GM12878 (cell line): ENCODE data around the gene ABCG2. TPM values are rescaled to one million over a fixed set of nuclear protein-coding genes. Genes with fewer than 3 reads are reported as not detected.

ENCODE experiments used
- ATAC-seq: fragments of 200-7000 bp; cut with Tn5 transposase; 3 replicates; pipeline ENCODE4 v1.9.1; 2020; ENCODE audit warnings: mild to moderate bottlenecking, moderate library complexity
- BruUV-seq: library from RNA; stranded (reverse); fragments of 400-500 nt; replicated peaks from 2 replicates; lab custom pipeline; 2021; lab: Mats Ljungman, UMichigan
- CTCF ChIA-PET: fragments of 300-600 bp; sonication (Branson Sonifier 250); formaldehyde crosslinking; extraction: SDS; loops from one replicate; lab custom pipeline; 2021; ENCODE audit warnings: inconsistent platforms; lab: Yijun Ruan, JAX
- POLR2A ChIA-PET: fragments of 350-600 bp; formaldehyde crosslinking; extraction: SDS; loops from one replicate; lab custom pipeline; 2021; ENCODE audit warnings: inconsistent platforms; lab: Charles Lee
- RAD21 ChIA-PET: fragments of 300-600 bp; sonication (Branson Sonifier 250); formaldehyde crosslinking; loops from one replicate; lab custom pipeline; 2023; ENCODE audit warnings: antibody characterized with exemption; ENCODE audit not compliant: unreplicated experiment; lab: Charles Lee
- SMC1A ChIA-PET: fragments of 300-600 bp; sonication (Branson Sonifier 250); formaldehyde crosslinking; loops from one replicate; lab custom pipeline; 2023; ENCODE audit not compliant: unreplicated experiment, uncharacterized antibody; lab: Charles Lee
- DNase-seq: peaks from one replicate; pipeline ENCODE4 v3.0.0-alpha.2; 2011; ENCODE audit warnings: low read depth, low spot score
- FAIRE-seq: peaks from 3 replicates; lab custom pipeline; 2011; peaks lifted over from hg19 to GRCh38; lab: Jason Lieb, UNC
- H2AFZ ChIP-seq: 2 replicates; pipeline ENCODE4 v1.6.0; 2011; ENCODE audit warnings: low read depth, low read length, control low read depth; ENCODE audit not compliant: control insufficient read depth
- H3K27ac ChIP-seq: 2 replicates; pipeline ENCODE4 v1.5.1; 2011; ENCODE audit warnings: control low read depth; ENCODE audit not compliant: control insufficient read depth, insufficient read depth
- H3K27me3 ChIP-seq, 2 experiments: replicated peaks in 1 of 2; 2 replicates each; pipeline versions ENCODE4 v1.6.0 to v1.6.1; 2011; ENCODE audit warnings: low read length in 1 of 2; ENCODE audit not compliant: control insufficient read depth in 2 of 2, insufficient read depth in 2 of 2
- H3K36me3 ChIP-seq, 2 experiments: 2 replicates each; pipeline ENCODE4 v1.5.1; 2011; ENCODE audit warnings: low read length in 1 of 2; ENCODE audit not compliant: control insufficient read depth in 2 of 2, insufficient read depth in 2 of 2
- H3K4me1 ChIP-seq: 2 replicates; pipeline ENCODE4 v1.6.1; 2011; ENCODE audit warnings: mild to moderate bottlenecking, low read length, moderate library complexity, mixed read lengths; ENCODE audit not compliant: control insufficient read depth, insufficient read depth
- H3K4me2 ChIP-seq: 2 replicates; pipeline ENCODE4 v1.6.0; 2011; ENCODE audit warnings: control low read depth; ENCODE audit not compliant: control insufficient read depth, insufficient read depth
- H3K4me3 ChIP-seq: fragments of 200-600 bp; sonication (generic); 2 replicates; pipeline ENCODE4 v1.5.1; 2016
- H3K79me2 ChIP-seq: 2 replicates; pipeline ENCODE4 v1.6.0; 2011; ENCODE audit warnings: low read length; ENCODE audit not compliant: control insufficient read depth, insufficient read depth
- H3K9ac ChIP-seq: 2 replicates; pipeline ENCODE4 v1.8.0; 2011; ENCODE audit warnings: low read length, control low read depth, mixed read lengths; ENCODE audit not compliant: control insufficient read depth, insufficient read depth
- H3K9me3 ChIP-seq: replicated peaks from 3 replicates; pipeline ENCODE4 v1.5.1; 2011; ENCODE audit warnings: mild to moderate bottlenecking, low read length; ENCODE audit not compliant: control insufficient read depth, insufficient read depth
- H4K20me1 ChIP-seq: 2 replicates; pipeline ENCODE4 v1.6.0; 2011; ENCODE audit not compliant: control insufficient read depth, insufficient read depth
- ASH2L ChIP-seq: fragments of 300-600, 200-600 bp; sonication (generic); IDR thresholded peaks from 2 replicates; pipeline ENCODE4 v1.6.1; 2017; ENCODE audit warnings: low read depth, mild to moderate bottlenecking, borderline replicate concordance
- BCL11A ChIP-seq: IDR thresholded peaks from 2 replicates; pipeline ENCODE4 v1.6.1; 2011; ENCODE audit warnings: low read depth, low read length
- BRCA1 ChIP-seq: IDR thresholded peaks from 2 replicates; pipeline ENCODE4 v1.6.1; 2011; ENCODE audit warnings: low read depth, low read length, improper control_type of control experiment
- E4F1 ChIP-seq: fragments of 450-650 bp; IDR thresholded peaks from 2 replicates; pipeline ENCODE4 v1.6.1; 2018; ENCODE audit warnings: borderline replicate concordance, mild to moderate bottlenecking; ENCODE audit not compliant: partially characterized antibody
- FOXK2 ChIP-seq: fragments of 450-650 bp; IDR thresholded peaks from 2 replicates; pipeline ENCODE4 v1.6.1; 2017; ENCODE audit warnings: mild to moderate bottlenecking, moderate library complexity
- NFYA ChIP-seq: IDR thresholded peaks from 2 replicates; pipeline ENCODE4 v1.6.1; 2011; ENCODE audit warnings: low read depth, mild to moderate bottlenecking, low read length, improper control_type of control experiment, borderline replicate concordance
- SMC3 ChIP-seq: IDR thresholded peaks from 2 replicates; pipeline ENCODE4 v1.6.1; 2011; ENCODE audit warnings: low read length, improper control_type of control experiment, borderline replicate concordance
- SP1 ChIP-seq: IDR thresholded peaks from one replicate; pipeline ENCODE4 v1.6.1; 2011; ENCODE audit warnings: low read depth, low read length
- STAT3 ChIP-seq: IDR thresholded peaks from 2 replicates; pipeline ENCODE4 v1.6.1; 2011; ENCODE audit warnings: low read depth, low read length, improper control_type of control experiment
- SUPT20H ChIP-seq: IDR thresholded peaks from 2 replicates; pipeline ENCODE4 v1.6.1; 2011; ENCODE audit warnings: low read depth, mild to moderate bottlenecking, low read length, moderate library complexity, borderline replicate concordance; ENCODE audit not compliant: control insufficient read depth
- WGBS: methylation state at CpG from one replicate; pipeline ENCODE4 v1.1.6; 2016; ENCODE audit warnings: low lambda C conversion rate; ENCODE audit not compliant: insufficient replicate concordance, insufficient coverage; ENCODE audit errors: missing lambda C conversion rate; 5-methylcytosine and 5-hydroxymethylcytosine counted together
- in situ Hi-C: fragments of 300-500 bp; cut with MboI; formaldehyde crosslinking; loops from 9 replicates; pipeline ENCODE4 v1.14.3; 2018; ENCODE audit warnings: mixed read lengths
- intact Hi-C: fragments of 100-400 bp; cut with micrococcal nuclease; formaldehyde crosslinking; loops from one replicate; pipeline ENCODE4 v1.14.2; 2022; ENCODE audit not compliant: unreplicated experiment
- polyA plus RNA-seq, 11 experiments: library from polyadenylated mRNA; depleted of rRNA in 4 of 11; unstranded in 6 of 11; stranded (reverse) in 5 of 11; fragments of >200 nt; fragmentation: Nextera tagmentation in 4 of 11; fragmentation: Illumina TruSeq in 1 of 11; extraction: Ambion mirVana in 4 of 11; extraction: Trizol in 1 of 11; gene quantifications; 1 replicate in 1 of 11; 2 replicates in 10 of 11; pipeline versions ENCODE4 v1.2.1 to v1.2.3, GENCODE V29; 2011 to 2016; ENCODE audit warnings: inconsistent platforms in 2 of 11, missing spikeins in 2 of 11, low read depth in 1 of 11
- total RNA-seq, 4 experiments: library from RNA; depleted of rRNA in 3 of 4; stranded (reverse); fragments of >200 nt in 3 of 4; fragmentation: Illumina TruSeq in 1 of 4; extraction: Trizol in 1 of 4; gene quantifications; 2 replicates each; pipeline versions ENCODE4 v1.2.1 to v1.2.3, GENCODE V29; 2013 to 2021

Gene ABCG2
- total and polyA plus RNA-seq, 10 of the 15 experiments (the other 5 are each of a cell fraction or from before 2014, with no cell fraction given) = 0.03 to 0.06 (median 0.04) TPM; not detected in 7

DNA sequence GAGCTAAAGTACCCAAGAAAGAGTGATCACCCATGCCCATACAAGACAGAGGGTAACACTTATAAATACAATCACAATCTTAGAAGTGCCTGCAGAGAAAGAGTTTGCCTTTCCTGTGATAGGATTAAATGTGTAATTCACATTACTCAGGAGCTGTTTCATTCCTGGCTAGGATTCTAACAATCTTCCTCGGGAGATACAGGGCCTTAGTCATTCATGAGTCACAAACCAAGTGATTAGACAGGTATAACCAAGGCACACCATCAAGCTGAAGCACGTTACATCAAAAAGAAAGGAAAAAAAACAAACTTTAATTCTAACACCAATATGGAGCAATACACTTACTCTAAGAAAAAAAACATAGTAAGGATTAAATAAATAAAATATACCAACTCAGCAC lies 14.9 kb downstream of the ABCG2 start:
- TF ChIP-seq NFYA (no peak), FOXK2 (no peak), ASH2L (no peak), STAT3 (no peak), BCL11A (no peak), SUPT20H (no peak), E4F1 (no peak), SMC3 (no peak), BRCA1 (no peak), SP1 (no peak)
- CTCF ChIA-PET = no interaction called here
- in situ Hi-C loops (no loop called here), intact Hi-C loops (no loop called here)
- 3% methylated on average over 2 of the region's 2 CpGs for WGBS
- SMC1A ChIA-PET = interaction anchor here (0.7 kb wide), 1 partner anchor 23 kb away, joined by 4 read pairs; no protein-coding TSS in a partner anchor
- Histone ChIP-seq H2AFZ (no peak overlapping the region), H3K4me1 (no peaks in the 10 kb centered on the region), H3K27ac (no peak overlapping the region), H3K9me3 (no peaks in the 10 kb centered on the region), H3K4me3 (no peak overlapping the region), H4K20me1 (no peaks in the 10 kb centered on the region), H3K36me3 (no peaks in the 10 kb centered on the region), H3K9ac (no peak overlapping the region), H3K4me2 (no peak overlapping the region), H3K27me3 (no peaks in the 10 kb centered on the region), H3K79me2 (no peaks in the 10 kb centered on the region)
- ATAC-seq = no peak
- no peak for DNase-seq
- POLR2A ChIA-PET = no interaction called here
- FAIRE-seq = no peak
- RAD21 ChIA-PET = no interaction called here
- BruUV-seq = no TSS peak
